ENCODE data around the gene ENTPD7.

Gene ENTPD7

GRCh38 chr10:99648717-99649116 is 10.6 kb upstream of the ENTPD7 start:
- DNase-seq (ENCODE audit: low read depth), result no peak

DNA sequence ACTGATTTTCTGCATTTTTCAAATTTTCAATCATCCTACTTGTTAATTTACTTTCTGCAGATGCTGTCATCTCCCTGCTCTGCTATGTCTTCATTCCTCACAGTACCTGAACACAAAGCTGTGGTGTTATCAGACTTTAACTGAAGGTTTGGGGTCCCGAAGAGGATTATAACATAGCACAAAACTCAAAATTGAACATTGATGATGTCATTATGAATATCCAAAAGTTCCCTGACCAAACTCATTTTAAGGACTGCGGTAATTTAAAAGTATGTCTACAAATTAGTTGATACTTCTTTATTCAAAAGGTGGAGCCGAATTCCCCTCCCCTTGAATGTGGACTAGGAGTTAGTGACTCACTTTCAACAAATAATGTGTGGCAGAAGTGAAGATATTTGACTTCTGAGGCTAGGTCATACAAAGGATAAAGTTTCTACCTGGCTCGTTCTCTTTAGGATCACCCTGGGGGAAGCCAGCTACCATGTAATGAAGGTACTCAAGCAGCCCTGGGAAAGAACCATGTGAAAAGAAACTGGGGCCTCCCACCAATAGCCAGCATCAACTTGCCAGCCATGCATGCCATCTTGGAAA is 6.4 kb upstream of the ENTPD7 start:
- DNase-seq (ENCODE audit: low read depth), result no peak

DNA sequence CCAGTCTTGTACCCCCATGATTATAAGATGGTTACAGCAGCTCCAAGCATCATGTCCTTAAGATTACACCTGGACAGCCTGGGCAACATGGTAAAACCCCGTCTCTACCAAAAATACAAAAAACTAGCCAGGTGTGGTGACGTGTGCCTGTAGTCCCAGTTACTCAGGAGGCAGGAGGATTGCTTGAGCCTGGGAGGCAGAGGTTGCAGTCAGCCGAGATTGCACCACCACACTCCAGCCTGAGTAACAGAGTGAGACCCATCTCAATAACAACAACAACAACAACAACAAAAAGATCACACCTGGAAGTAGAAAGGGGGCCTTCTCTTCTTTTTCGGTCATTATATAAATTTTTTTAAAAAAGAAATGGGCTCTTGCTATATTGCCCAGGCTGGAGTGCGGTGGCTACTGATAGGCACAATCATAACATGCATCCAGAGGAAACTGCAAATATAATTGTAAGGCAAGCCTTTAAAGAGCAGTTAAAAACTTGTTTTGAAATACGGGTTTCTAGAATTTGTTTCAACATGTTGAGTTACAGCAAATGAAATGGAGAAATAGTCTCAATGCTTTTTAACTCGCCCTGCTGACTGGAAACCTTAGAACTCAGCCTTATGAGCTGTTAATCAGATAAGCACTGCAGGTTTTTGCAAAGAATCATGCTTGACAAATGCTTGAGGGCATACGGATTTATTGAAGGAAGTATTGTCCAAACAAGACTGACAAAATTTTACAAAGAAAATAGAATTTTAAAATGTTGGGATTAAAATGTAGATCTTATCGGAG is 4.7 kb upstream of the ENTPD7 start:
- peak; percentile 25 for DNase-seq (ENCODE audit: low read depth)

DNA sequence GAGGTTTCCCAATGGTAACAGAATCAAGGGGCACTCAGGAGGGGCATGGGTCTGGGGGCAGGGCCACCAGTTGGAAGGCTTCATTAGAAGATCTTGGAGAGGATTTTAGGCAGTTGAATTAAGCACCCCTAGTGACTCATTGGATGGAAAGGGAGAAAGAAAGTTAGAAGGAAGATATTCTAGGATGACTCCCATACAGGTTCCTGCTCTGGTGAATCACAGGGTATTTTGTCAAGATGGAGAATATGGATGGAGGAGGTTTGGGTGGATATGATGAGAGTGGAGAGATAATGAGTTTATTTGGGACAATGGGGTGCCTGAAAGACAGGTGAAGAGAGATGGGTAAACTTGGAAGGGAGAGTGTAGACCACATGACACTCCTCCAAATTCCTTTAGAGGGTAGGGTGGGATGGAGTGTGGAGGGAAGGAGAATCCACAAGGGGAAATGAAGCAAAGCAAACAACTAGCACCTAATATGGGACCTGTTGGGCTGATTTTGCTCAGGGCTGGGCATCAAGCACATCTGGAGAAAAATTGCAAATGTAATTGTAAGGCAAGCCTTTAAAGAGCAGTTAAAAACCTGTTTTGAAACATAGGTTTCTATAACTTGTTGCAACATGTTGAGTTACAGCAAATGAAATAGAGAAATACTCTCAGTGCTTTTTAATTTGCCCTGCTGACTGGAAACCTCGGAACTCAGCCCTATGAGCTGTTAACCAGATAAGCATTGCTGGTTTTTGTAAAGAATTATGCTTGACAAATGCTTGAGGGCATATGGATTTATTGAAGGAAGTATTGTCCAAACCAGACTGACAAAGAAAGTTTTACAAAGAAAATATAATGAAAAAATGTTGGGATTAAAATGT is 2.9 kb upstream of the ENTPD7 start:
- no peak for DNase-seq (ENCODE audit: low read depth)

- DNase-seq (ENCODE audit: low read depth), result peak; percentile 52
These were observed 683 bp upstream of the ENTPD7 start for GRCh38 chr10:99658622-99659030.

GRCh38 chr10:99659868-99660366 is 608 bp downstream of the ENTPD7 start:
- DNase-seq (ENCODE audit: low read depth), result peak; percentile 37

GRCh38 chr10:99660662-99661376 is 1.5 kb downstream of the ENTPD7 start:
- peak; percentile 41 for DNase-seq (ENCODE audit: low read depth)

DNA sequence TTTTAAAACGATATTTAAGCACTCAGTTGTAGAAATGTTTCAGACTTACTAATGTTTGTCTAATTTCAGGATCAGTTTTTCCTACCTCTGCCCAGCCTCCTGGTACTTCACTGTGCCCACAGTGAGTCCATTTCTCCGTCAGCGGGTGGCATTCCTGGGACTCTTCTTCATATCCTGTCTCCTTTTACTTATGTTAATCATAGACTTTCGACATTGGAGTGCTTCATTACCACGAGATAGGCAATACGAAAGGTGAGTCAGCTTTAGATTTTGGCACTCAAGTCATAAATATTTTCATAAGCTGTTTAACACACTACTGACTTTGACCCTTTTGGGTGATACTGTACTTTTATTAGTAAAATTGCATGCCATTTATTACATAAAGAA is 2.1 kb downstream of the ENTPD7 start:
- DNase-seq (ENCODE audit: low read depth), result peak; percentile 98

- no peak for DNase-seq (ENCODE audit: low read depth)
These were observed 6.0 kb downstream of the ENTPD7 start for GRCh38 chr10:99665304-99665703.

GRCh38 chr10:99667108-99667751 is 7.9 kb downstream of the ENTPD7 start:
- peak; percentile 96 for DNase-seq (ENCODE audit: low read depth)

- DNase-seq (ENCODE audit: low read depth), result no peak
These were observed 12.1 kb downstream of the ENTPD7 start for GRCh38 chr10:99671386-99671785.

GRCh38 chr10:99672884-99673283 is 13.6 kb downstream of the ENTPD7 start:
- peak; percentile 71 for DNase-seq (ENCODE audit: low read depth)

- DNase-seq (ENCODE audit: low read depth), result no peak
These were observed 14.2 kb downstream of the ENTPD7 start for GRCh38 chr10:99673492-99673891.

DNA sequence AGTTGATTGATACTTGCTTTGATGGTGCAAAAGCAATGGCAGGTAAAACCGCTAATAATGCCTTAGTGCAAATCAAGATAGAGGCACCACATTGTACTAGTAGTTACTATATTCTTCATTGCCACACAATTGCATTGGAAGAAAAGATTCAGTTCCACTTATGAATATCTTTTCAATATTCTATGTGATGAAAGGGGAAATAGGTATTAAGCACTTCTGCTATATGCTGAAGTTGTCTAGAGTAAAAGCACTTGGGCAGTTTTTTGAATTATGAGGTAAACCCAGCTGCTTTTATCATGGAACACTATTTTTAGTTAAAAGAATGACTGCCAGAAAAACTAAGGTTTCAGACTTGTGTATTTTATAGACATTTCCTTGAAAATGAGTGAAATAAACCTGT is 15.5 kb downstream of the ENTPD7 start:
- DNase-seq (ENCODE audit: low read depth), result no peak

- DNase-seq (ENCODE audit: low read depth), result no peak
These were observed 17.1 kb downstream of the ENTPD7 start for GRCh38 chr10:99676426-99676825.

GRCh38 chr10:99676895-99677294 is 17.6 kb downstream of the ENTPD7 start:
- no peak for DNase-seq (ENCODE audit: low read depth)

DNA sequence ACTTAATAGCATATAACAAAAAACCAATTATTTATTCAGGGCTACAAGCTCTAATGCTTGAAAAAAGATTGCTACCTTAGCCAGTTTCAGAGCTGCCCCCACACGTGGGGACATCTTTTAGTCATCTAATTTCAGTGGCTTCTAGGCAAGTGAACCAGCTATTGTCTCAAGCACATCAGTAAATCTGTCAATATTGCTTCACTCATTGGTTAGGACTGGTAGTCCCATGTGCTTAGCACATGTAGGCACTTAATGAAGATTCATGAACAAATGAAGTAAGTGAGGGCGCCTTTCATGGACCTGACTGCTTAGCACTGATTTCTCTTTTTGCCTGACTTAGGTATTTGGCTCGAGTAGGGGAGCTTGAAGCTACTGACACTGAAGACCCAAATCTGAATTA is 19.6 kb downstream of the ENTPD7 start:
- no peak for DNase-seq (ENCODE audit: low read depth)

GRCh38 chr10:99681553-99681952 is 22.2 kb downstream of the ENTPD7 start:
- peak; percentile 72 for DNase-seq (ENCODE audit: low read depth)

DNA sequence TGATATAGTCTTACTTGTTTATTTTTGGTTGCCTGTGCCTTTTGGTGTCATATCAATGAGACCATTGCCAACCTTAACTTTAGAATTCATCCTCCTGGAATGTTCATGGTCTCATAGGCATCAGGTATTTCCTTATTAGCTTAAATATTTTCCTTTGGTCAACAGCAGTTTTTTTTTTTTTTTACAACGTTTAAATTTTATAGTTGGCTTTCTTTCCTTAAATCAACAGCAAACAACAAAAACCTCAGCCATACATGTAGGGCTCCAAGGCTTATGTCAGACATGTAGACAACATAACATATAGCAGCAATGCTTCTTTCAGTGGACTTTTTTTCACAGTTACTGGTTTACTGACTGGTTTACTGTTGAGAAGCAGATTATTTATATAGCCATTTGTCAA is 22.7 kb downstream of the ENTPD7 start:
- no peak for DNase-seq (ENCODE audit: low read depth)

DNA sequence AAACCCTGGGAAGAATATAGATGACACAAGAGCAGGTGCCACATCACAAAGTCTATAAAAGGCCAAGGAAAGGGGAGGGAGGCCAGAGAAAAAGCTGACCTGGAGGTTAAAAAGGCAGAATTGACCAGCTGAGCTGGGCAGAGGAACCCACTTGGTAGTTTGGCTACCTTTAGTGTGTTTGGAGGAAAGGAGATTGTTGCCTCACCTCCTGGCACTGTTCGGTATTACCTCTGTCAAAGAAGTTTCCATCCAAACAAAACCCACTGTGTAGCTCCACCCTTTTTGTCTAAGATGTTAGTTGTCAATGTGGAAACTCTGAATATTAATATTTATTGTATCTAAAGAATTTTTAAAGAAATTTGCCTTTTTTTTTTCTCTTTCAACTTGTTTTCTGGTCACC is 23.4 kb downstream of the ENTPD7 start:
- DNase-seq (ENCODE audit: low read depth), result peak; percentile 27

DNA sequence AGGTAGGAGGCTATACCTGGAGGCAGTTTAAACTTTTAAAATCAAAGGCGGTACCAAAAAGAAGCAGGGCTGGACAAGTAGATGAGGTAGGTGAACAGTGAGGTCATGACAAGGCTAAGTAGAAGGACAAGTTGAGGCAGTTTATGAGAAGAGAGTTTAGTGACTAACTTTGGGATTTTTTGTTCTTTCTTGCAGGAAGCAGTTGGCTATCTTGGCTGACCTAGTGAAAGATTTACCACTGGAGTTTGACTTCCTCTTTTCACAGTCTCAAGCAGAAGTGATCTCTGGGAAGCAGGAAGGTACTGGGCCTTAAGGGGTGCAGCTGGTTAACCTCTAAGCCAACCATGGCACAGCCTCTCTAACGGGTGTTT is 26.3 kb downstream of the ENTPD7 start:
- no peak for DNase-seq (ENCODE audit: low read depth)

- DNase-seq (ENCODE audit: low read depth), result peak; percentile 67
These were observed 30.2 kb downstream of the ENTPD7 start for GRCh38 chr10:99689461-99689860.

Data from ELR (cell line).